Vagina (tissue), 2 donors: Measurements from ENCODE around the gene FGFR3. TPM values are rescaled to one million over a fixed set of nuclear protein-coding genes. Genes with fewer than 3 reads are reported as not detected.

Experiments used
- DNase-seq, 2 donors: peaks; one replicate each; pipeline ENCODE4 v3.0.0-alpha.2; 2017; ENCODE audit errors: extremely low spot score in 2 of 2
- H3K27ac ChIP-seq: fragments of 200-600 bp; sonication (generic); one replicate; pipeline ENCODE4 v1.5.1; 2019
- H3K27me3 ChIP-seq: fragments of 200-600 bp; sonication (generic); one replicate; pipeline ENCODE4 v1.5.1; 2019
- H3K36me3 ChIP-seq, 2 donors: fragments of 200-600 bp; sonication (generic); one replicate each; pipeline ENCODE4 v1.5.1; 2017 to 2019
- H3K4me1 ChIP-seq: fragments of 200-600 bp; sonication (generic); one replicate; pipeline ENCODE4 v1.5.1; 2019
- H3K4me3 ChIP-seq, 2 donors: fragments of 200-600 bp; sonication (generic); 1 replicate in 1 of 2; 2 replicates in 1 of 2; pipeline ENCODE4 v1.5.1; 2016 to 2019
- H3K9me3 ChIP-seq: fragments of 200-600 bp; sonication (generic); one replicate; pipeline ENCODE4 v1.5.1; 2019
- POLR2A ChIP-seq, 2 donors: fragments of 450-650 bp; IDR thresholded peaks; one replicate each; pipeline ENCODE4 v1.6.1; 2017; ENCODE audit warnings: antibody characterized with exemption in 2 of 2, mild to moderate bottlenecking in 2 of 2, moderate library complexity in 2 of 2
- POLR2AphosphoS5 ChIP-seq, 2 donors: sonication (generic); formaldehyde crosslinking; IDR thresholded peaks; one replicate each; pipeline ENCODE4 v1.9.0; 2017; ENCODE audit warnings: antibody characterized with exemption in 2 of 2, mild to moderate bottlenecking in 2 of 2, low read depth in 1 of 2; ENCODE audit not compliant: insufficient read depth in 1 of 2
- intact Hi-C: fragments of 100-400 bp; cut with DNase I; formaldehyde crosslinking; loops from one replicate; pipeline ENCODE4 v1.15.1; 2023
- total RNA-seq: library from RNA; depleted of rRNA; stranded (reverse); fragments of >200 nt; gene quantifications from one replicate; pipeline ENCODE4 v1.2.3, GENCODE V29; 2016
- TF ChIP-seq, protein P1 (sequence below), 3 experiments: fragments of 450-650 bp in 2 of 3; fragments of 200-600 bp in 1 of 3; sonication (generic) in 1 of 3; IDR thresholded peaks; one replicate each; pipeline ENCODE4 v1.5.1; 2017 to 2019; ENCODE audit warnings: antibody characterized with exemption in 3 of 3, mild to moderate bottlenecking in 2 of 3, moderate library complexity in 2 of 3

The FGFR3 gene
- total RNA-seq, 1 donor from 2014 or later = 96.5 TPM

DNA sequence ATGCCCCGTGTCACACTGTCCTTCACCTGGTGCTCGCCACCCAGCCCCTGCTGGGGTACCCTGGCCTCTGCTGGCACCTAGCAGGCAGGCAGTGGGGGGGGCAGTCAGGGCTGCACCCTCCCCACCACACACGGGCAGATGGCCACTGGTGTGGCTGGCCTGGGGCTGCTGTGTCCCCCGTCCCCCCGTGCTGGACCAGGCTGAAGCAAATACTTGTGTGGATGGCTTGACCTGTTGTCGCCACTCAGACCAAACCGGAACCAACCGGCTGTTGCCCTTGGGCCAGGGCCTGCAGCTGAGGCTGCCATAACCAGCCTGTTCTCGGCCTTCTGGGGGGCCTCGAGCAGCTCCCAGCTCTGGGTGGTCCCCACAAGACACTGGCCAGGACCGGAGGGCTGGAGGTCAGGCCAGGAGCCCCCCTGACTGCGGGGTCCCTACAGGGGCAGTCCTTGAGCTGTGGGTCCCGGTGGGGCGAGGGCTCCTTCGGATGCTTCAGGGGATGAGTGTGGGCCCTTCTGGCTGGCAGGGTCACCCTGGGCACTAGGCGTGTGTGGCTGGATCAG is 4.3 kb downstream of the FGFR3 start:
- intact Hi-C loops = no loop called here
- TF ChIP-seq POLR2A (IDR thresholded peaks at IDR 0.05) (no peak), POLR2AphosphoS5 (IDR thresholded peaks at IDR 0.05; ENCODE audit: insufficient read depth in 1 of 2, low read depth in 1 of 2) (no peak)
- TF ChIP-seq, protein P1, sequence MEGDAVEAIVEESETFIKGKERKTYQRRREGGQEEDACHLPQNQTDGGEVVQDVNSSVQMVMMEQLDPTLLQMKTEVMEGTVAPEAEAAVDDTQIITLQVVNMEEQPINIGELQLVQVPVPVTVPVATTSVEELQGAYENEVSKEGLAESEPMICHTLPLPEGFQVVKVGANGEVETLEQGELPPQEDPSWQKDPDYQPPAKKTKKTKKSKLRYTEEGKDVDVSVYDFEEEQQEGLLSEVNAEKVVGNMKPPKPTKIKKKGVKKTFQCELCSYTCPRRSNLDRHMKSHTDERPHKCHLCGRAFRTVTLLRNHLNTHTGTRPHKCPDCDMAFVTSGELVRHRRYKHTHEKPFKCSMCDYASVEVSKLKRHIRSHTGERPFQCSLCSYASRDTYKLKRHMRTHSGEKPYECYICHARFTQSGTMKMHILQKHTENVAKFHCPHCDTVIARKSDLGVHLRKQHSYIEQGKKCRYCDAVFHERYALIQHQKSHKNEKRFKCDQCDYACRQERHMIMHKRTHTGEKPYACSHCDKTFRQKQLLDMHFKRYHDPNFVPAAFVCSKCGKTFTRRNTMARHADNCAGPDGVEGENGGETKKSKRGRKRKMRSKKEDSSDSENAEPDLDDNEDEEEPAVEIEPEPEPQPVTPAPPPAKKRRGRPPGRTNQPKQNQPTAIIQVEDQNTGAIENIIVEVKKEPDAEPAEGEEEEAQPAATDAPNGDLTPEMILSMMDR (IDR thresholded peaks at IDR 0.05) = no peak
- H3K27ac ChIP-seq = no peak overlapping the region
- H3K36me3 ChIP-seq = no peaks in the 10 kb centered on the region
- no peaks in the 10 kb centered on the region for H3K9me3 ChIP-seq
- no peak overlapping the region for H3K4me3 ChIP-seq
- peaks cover 24% of the 10 kb centered on the region for H3K4me1 ChIP-seq
- H3K27me3 ChIP-seq = no peaks in the 10 kb centered on the region
- no peak for DNase-seq

DNA sequence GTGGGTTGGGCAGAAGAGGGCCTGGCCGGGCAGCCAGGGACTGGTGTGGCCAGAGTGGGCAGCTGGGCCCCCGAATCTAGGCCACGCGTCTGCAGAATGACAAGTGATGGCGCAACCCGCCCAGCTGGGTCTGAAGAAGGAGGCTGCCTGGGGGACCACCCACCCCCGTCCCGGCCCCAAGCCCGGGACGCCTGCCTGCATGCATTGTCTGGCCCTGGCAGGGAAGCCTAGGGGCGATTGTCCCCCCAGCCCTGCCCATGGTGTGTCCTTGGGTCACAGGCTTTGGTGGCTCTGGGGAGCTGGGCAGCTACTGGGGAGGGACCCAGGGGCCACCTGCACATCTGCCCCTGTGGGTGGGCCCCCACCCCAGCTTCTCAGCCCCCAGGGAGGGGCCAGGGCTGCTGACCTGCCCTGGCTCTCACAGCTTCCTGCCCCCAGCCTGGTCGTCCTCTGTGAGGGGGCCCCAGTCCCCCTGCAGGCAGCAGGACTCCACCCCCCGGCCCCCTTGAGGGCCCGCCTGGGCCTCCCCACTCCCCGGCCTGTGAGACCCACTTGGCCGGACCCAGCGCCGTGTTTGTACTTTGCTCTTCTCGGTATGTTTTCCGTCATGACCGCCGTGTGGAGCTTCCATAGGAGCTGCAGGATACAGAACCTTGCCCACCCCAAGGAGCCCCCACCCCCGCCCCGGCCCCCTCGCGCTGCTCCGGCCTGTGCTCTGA is 4.9 kb downstream of the FGFR3 start:
- no peaks in the 10 kb centered on the region for H3K27me3 ChIP-seq
- no peak overlapping the region for H3K27ac ChIP-seq
- intact Hi-C loops = no loop called here
- H3K4me1 ChIP-seq = peaks cover 24% of the 10 kb centered on the region
- H3K9me3 ChIP-seq = no peaks in the 10 kb centered on the region
- no peak overlapping the region for H3K4me3 ChIP-seq
- TF ChIP-seq, protein P1 (IDR thresholded peaks at IDR 0.05) = no peak
- no peak for TF ChIP-seq POLR2AphosphoS5 (IDR thresholded peaks at IDR 0.05; ENCODE audit: insufficient read depth in 1 of 2, low read depth in 1 of 2)
- TF ChIP-seq POLR2A (IDR thresholded peaks at IDR 0.05) = no peak
- no peak for DNase-seq
- H3K36me3 ChIP-seq = no peaks in the 10 kb centered on the region

DNA sequence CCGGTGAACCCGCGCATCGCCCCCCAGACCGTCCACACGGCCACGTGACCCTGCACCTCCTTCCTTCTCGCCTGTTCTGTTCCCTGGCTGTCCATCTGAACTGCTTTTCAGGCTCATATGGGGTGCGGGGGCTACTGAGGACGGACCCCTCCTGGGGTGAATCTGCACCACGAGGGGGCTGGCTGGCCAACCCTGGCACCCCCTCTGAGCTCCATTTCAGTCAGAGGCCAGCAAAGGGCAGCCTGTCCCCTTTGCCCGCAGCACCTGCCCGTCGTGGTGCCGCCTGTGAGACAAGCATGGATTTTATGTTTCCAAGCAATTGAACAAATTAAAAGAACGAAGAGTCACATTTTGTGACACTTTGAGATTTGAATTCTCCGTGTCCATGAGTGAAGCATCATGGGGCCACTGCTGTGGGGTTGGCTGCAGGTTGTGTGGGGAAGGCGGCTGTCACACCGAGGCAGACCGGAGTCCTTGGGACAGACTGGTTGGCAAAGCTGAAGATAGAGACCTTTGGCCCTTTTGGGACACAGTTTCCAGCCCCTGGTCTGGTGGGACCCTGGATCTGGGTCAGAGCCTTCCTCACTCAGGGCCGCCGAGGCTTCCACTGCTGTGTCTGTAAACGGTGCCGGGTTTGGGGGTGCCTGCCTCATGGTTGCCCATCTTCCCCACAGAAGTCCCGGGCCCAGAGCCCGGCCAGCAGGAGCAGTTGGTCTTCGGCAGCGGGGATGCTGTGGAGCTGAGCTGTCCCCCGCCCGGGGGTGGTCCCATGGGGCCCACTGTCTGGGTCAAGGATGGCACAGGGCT is 5.7 kb downstream of the FGFR3 start:
- H3K27me3 ChIP-seq = no peaks in the 10 kb centered on the region
- H3K4me1 ChIP-seq = peaks cover 24% of the 10 kb centered on the region
- no peak overlapping the region for H3K27ac ChIP-seq
- H3K4me3 ChIP-seq = no peak overlapping the region
- no peak for DNase-seq
- intact Hi-C loops = no loop called here
- H3K36me3 ChIP-seq = peaks cover 0 to 4% of the 10 kb centered on the region in 2 donors
- TF ChIP-seq, protein P1 (IDR thresholded peaks at IDR 0.05) = no peak
- TF ChIP-seq POLR2A (IDR thresholded peaks at IDR 0.05) = no peak
- TF ChIP-seq POLR2AphosphoS5 (IDR thresholded peaks at IDR 0.05; ENCODE audit: insufficient read depth in 1 of 2, low read depth in 1 of 2) = no peak
- H3K9me3 ChIP-seq = no peaks in the 10 kb centered on the region

DNA sequence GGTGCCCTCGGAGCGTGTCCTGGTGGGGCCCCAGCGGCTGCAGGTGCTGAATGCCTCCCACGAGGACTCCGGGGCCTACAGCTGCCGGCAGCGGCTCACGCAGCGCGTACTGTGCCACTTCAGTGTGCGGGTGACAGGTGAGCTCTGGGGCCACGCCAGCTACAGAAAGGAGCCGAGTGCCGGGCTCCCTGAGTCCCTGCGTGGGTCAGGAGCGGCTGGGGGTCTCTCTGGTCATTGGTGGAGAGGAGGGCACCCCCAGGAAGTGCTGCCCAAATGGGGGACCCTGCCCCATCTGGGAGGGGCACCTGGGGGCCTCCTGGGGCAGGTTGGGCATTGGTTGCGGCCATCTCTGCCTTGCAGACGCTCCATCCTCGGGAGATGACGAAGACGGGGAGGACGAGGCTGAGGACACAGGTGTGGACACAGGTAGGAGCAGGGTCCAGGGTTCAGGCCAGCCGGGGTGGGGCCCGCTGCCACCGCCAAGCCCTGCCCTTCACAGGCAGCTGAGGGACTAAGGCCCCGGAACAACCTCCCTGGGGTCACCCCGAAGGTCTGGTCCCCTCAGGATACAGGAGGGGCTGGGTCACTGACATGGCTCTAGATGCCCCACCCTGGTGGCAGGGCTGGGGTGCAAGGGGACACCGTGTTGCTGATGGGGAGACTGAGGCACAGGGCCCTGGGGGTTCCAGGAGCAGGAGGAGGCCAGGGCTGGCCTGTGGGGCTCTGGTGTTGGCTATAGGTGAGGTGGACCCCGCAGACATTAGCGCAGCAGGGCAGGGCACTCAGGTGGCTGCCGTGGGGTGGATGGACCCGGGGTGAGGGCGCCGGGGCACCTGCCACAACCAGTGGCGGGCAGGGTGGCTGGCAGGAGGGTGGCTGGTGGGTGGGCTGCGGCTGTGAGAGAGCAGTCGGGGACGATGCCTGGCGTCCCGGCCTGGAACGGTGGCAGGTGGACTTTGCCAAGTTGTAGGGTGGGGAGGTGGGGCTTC is 6.6 kb downstream of the FGFR3 start:
- no peaks in the 10 kb centered on the region for H3K27me3 ChIP-seq
- DNase-seq = no peak

More for the DNA sequence above, 6.6 kb downstream of the FGFR3 start:
- Histone ChIP-seq H3K27ac (no peak overlapping the region), H3K9me3 (no peaks in the 10 kb centered on the region), H3K36me3 (peaks cover 0 to 4% of the 10 kb centered on the region in 2 donors), H3K4me3 (no peak overlapping the region), H3K4me1 (peaks cover 17% of the 10 kb centered on the region)
- intact Hi-C loops = no loop called here
- TF ChIP-seq POLR2AphosphoS5 (IDR thresholded peaks at IDR 0.05; ENCODE audit: insufficient read depth in 1 of 2, low read depth in 1 of 2) = no peak
- no peak for TF ChIP-seq POLR2A (IDR thresholded peaks at IDR 0.05)
- TF ChIP-seq, protein P1 (IDR thresholded peaks at IDR 0.05) = no peak
